ENCODE results near the gene HOMER3.

DNA sequence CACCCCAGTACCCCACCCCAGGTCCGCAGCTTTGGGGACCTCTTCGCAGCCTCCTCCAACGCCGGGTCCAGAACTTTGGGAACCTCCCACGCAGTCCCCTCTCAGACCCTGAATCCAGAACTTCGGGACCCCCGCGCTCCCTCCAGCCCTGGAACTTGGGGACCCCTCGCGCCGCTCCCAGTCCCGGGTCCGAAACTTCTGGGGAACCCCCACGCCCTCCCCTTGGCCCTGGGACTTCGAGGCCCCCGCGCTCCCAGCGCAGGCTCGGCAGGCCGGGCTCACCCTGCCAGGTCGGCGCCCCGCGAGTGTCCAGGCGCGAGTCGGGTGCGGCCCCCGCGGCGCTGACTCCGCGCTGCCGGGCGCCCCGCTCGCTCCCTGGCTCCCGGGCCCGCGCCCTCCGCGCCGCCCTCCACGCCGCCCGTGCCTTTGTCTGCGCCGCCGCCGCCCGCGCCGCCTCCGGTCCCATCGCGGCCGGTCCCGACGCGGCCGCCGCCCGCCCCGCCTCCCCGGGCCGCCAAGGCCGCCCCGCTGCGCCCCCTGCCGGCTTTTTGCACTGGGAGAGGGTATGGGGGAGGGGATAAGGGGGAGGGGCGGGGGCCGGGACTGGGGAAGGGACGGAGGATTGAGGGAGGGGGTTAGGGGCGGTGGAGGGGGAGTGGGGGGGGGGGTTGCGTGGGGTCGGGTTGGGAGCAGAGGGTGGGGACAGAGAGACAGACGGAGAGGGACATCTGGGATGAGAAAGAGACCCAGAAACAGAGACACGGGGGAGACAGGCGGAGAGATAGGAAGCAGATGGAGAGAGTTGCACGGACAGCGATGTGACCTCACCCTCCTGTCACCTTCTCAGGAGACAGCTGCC, at the start of gene HOMER3:
- TF ChIP-seq GATA3 (IDR thresholded peaks at IDR 0.05; ENCODE audit: low read depth, low read length) (no peak), GATA2 (IDR thresholded peaks at IDR 0.05; ENCODE audit: low read depth, low read length) (no peak)
